NCI-H2081 treated with DMSO at 0.1 percent for 48 hours (cell line): Measurements from ENCODE around the gene LPP.

ENCODE experiments used
- DNase-seq: peaks from one replicate; lab custom pipeline; 2025; lab: John Stamatoyannopoulos, UW

The LPP gene

DNA sequence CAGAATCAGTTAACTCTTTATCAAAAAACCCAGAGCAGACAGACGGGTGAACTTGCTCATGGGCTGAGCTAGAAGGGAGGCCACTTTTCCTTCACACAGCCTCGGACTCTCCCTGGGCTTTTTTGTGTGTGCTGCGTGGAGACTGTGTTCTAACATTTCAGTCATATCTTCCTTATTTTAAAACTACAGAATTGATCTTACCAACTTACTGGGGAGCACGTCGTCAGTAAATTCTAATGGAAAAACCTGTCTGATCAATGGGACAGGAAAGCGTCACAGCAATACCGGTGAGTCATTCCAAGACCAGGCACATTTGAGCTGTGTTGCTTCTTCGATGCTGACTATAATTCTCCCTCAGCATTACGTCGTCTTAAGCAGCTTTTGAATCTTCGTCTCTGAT, 145.1 kb downstream of the LPP start:
- DNase-seq: no peak

DNA sequence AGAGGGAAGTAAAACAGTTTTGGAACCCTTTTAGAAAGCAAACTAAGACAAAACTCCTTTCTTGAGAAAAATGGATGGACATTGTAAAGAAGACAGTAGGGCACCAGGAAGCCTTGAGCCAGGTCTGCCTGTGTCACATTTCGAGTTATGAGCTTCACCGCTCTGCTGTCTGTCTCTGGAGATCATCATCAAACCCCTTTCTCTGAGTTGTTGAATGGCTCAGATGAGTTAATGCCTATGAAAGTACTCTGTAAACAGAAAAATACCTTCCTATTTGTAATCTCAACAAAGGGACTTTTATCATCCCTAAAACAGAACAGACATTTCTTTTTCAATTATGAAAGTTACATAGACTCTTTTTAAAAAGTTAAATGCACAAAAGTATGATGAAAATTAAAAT, 145.8 kb downstream of the LPP start:
- no peak for DNase-seq

DNA sequence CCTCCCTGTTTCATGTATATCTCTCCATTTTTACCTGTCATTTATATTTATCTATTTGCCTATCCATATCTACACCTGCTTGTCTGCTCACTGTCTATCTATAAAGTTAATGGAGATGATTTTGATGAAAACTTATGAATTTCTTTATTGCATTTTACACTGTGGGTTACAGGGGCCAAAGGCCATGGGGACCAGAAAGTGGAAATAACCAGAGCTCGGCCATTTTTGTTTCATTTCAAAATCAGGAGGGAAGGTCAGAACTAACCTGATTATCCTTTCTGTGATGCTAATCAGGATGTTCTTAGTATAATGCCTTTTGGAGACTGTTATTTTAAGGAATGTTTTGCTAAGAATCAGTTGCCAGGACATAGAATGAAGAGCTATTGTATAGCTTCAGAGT, 147.2 kb downstream of the LPP start:
- DNase-seq: no peak

DNA sequence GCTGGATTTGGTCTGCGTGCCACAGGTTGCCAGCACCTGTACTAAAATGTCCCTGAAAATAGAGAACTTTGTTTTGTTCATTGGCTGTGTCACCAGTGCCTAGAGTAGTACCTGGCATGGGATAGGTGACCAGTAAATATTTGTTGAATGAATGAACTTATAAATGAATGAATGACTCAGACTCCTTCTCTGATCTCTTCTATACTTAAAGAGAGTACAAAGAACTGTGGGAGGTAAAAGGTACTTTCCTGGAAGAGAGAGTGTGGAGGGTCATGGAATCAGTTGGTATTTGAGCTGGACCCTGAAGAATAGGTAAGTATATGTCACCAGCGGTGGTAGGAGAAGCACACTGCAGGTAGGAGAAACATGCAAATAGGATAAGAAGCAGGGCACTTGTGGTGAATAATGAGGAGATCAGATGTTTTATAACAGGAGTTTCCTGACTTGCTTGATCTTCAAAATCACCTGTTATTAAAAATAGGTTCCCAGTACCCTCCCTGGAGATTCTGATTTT, 149.4 kb downstream of the LPP start:
- no peak for DNase-seq

DNA sequence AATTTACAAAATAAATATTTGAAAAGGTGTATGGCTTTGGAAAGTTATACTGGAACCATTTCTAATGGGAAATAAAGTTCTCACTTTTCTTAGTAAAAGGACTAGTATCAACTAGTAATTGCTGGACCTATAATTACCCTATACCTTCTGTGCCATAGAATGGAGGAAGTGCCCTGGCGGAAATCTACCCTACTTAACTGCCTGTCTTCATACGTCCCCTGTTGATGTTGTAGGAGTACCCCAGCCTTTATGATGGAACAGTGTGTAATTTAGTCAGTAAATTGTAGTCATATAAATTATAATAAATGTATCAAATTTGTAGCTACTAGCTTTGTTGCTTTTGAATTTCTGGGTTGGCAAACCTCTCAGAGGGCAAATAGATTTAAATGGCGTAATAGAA, 149.9 kb downstream of the LPP start:
- DNase-seq: peak; percentile 60

DNA sequence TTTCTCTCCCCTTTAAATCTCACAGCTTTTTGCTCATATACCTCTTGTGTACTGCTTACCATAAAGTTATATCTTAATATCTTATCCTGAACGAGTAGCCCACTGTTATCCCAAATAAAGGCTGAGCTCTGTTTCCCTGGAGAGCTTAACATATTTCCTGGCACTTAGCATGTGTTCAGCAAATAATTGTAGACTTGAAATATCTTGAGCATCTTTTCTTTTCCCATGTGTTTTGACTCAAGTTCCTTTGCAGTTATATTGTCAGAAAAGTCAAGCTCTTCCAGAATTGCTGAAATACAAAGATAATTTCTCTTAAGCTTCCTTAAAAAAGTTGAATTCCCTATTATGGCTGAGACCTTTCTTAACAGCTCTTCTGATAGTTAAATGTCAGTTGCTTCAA, 150.5 kb downstream of the LPP start:
- DNase-seq: no peak

DNA sequence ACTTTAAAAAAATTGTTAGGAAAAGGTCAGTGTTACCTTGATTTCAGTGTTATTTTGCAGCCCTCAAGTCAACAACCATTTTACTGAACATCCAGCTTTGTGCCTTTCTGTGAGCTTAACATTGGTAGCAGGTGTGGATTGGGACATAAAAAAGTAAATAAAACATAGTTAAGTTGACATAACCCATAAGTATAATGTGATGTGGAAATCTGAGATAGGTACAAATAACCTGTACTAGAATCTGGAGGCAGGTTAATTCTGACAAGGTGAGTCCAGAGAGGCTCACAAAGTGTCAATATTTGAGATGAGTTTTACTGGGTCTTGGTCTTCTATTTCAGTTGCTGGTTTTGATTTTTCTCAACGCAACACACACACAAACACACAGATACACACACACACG, 151.3 kb downstream of the LPP start:
- no peak for DNase-seq

DNA sequence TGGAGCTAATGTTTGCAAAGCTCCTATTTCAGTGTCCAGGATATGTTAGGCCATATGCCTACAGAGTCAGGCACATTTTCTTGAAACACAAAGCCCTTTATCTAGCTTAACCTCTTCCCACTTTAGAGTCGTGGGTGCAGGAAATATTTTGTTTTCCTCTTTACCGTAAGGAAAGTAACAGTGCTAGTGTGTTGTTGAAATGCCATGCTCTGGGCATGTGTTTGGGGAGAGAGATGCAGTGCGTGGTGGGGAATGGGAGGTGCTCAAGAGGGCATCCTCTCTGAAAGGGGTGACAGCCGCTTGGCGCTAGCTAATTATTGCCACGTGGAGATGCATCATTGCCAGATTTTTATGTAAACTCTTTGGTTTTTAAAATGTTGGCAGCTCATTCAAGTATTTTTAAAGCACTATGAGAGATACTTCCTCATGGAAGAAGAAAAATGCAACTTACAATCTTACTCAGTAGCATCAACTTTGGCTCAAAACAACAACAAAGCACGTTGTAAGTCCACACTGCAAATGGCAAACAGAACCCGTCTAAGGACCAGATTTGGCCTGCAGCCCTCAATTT, 152.6 kb downstream of the LPP start:
- DNase-seq: no peak

DNA sequence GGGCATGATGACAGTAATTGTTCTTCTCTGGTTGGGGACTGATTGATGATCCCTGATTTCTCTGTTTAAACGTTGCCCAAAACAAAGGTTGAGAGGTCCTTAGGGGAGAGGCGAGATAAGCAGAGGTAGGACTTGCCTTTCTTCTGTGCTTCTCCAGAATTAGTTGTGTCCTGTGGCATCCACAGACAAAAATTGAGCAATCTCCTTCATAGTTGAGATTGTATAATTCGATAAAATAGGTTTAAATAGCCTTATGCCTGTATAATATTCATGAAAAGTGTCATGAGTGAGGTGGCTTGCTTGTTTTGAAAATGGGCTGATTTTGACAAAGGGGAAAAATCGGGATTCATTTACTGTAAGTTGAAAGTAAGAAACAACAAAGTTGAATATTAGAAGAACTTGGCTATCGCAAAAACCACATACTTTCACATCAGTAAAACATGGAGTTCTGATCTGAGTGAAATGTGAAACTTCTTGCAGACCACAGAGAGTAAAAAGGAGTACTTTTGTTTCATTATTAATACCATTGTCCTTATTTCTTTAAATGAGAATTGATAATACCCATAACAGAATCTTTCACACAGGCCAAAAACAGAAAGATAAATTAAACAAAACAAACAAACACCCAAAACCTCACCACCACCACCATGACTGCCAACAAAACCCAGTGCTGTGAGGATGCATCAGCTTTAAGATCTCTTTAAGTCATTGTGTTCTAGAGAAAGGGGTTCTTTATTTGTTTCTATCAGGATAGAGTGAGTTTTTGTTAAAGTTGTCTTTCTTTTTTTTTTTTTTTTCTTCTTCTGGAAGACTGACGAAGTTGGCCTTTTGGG, 155.7 kb downstream of the LPP start:
- no peak for DNase-seq

DNA sequence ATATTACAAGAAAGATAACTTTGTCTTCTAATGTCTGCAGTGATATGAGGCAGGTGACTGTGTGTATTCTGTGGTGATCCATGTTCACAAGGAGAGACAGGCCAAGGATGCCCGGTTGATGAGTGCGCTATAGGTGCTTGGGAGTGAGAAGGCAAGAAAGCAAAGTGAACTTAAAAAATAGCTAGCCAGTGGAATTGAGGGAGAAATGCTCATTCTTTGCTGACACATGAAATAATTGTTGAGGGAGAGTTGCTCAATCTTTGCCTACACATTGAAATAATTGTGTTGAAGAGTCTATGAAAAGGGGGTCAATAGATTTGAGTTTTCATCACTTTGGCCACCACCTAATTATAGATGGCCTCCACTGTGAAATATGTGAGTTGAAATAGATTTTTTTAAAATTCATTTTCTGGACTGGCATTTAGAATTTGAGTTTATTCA, 156.3 kb downstream of the LPP start:
- DNase-seq: no peak

DNA sequence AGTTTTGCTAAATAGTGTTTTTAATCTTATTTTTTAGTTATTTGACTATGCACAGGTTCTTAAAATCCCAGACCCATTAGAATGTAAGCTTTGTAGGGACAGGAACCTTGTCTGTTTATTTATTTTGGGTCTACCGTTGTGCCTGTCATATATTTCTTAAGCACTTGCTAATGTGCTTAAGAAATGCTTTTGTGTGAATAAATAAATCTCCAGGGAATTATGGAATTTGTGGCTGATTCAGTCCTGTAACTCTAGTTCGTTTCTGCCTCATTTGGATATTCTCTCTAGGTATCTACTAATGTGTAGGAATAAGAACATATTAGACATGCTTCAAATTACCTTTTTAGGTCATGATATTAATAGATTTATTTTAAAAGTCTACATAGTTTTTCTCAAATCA, 161.6 kb downstream of the LPP start:
- no peak for DNase-seq

DNA sequence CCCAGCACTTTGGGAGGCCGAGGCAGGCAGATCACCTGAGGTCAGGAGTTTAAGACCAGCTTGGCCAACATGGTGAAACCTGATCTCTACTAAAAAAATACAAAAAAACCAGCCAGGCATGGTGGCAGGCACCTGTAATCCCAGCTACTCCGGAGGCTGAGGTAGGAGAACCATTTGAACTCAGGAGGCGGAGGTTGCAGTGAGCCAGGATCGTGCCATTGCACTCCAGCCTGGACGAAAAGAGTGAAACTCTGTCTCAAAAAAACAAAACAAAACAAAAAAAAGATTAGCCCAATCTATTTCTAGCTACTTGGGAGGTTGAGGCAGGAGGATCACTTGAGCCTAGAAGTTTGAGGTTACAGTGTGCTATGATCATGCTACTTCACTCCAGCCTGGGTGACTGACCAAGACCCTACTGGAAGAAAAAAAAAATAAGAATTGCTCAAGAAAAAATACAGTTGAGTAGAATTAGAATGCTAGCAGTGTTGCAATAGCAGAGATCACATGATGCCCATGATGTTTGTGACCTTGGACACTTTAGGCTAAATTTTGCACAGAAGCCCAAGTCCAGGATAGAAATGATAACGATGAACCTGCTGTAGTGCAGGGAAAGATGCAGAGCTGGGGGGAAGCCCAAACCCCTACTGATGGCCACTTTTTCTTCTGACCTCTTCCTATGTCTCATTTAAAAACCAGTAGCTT, 162.2 kb downstream of the LPP start:
- no peak for DNase-seq

DNA sequence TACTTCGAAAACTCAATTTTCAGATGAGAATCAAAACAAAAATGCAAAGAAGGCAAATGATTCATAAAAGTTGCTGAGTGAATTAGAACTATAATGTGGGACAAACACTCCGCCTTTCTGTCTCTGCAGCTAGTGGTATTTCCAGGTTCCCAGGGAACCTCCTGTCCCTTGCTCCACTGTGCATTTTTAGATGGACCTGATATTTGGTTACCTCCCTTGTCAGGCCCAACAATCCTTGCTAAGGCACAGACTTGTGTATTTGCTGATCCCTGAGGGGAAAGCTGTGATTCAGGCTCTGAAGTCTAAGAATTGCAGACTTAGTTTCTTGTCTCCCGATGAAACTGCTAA, 162.7 kb downstream of the LPP start:
- no peak for DNase-seq

DNA sequence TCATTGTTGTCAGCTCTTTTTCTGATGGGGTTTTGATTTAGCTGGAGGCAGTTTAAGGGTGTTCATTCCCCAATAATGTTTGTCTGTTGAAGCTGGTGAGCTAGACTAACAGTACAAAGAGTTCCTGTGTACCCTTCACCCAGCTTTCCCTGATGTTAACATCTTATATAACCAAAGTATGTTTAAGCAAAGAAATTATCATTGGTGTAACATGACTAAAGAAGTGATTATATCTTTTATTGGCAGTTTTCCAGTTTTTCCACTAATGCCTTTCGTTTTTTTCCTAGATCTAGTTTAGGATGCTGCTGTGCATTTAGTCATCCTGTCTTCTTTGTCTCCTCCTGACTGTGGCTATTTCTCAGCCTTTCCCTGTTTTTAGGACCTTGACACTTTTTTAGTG, 165.6 kb downstream of the LPP start:
- DNase-seq: no peak

DNA sequence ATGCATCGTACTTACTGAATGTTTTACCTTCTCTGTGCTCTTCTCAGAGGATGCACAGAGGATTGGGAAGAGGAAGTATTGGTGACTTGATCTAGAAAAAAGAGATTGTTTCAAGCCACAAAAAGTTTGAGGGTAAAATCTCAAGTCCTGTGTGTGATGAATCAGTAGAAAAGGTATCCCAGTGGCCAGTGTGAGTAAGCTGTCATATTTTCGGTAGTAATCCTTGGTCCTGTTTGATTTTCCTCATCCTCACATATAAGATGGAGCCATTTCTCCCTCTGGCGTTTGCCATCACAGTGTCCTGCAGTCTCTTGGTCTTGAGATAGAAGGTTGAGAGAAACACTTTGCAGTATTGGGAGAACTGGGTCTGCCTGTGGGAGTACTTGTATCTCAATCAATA, 166.8 kb downstream of the LPP start:
- no peak for DNase-seq

DNA sequence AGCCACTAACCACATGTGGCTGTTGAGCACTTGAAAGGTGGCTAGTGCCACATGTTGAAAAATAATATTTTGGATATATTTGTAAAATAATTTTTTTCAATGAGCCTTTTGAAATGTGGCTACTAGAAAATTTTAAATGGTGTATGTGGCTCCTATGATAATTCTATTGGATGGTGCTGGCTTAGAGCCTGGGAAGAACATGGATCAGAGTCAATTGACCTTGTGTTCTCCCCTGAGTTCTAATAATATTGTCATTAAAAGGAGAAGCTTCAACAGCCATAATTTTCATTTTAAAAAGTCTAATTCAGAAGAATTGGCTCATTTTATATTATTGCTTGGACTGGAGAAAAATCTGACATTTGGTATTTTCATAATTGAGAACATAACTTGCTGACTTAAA, 167.3 kb downstream of the LPP start:
- no peak for DNase-seq

DNA sequence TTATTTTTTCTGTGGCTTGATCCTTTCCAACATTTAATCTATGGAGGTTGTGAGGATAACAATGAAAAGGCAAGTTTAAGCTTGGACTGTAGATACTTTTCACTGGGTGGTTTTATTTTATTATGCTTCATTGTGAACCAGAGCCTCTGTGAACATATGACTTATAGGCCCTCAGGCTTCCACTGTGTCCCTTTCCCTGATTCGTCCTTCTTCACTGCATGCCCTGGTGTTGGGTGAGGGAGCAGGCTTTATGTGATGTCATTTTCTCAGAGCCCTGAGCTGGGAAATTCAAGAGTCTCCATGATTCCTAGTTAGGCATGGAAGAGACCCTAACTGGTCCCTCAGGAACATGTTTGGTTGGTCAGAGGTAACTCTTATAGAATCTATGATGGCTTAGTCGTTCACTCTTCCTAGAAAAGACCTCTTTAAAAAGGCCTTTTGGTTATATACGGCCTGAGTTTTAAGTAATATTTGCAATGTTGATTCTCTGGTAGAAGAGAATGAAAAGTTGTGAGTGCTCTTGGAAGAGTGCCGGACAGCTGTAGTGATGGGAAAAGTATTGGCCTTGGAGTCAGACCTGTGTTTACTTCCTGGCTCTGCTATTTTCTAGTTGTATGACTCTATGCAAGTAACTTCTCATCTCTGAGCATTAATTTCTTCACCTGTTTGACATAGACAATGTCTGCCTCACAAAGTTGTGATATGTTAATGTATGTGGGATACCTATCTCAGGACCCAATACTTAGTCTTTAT, 168.4 kb downstream of the LPP start:
- DNase-seq: no peak

DNA sequence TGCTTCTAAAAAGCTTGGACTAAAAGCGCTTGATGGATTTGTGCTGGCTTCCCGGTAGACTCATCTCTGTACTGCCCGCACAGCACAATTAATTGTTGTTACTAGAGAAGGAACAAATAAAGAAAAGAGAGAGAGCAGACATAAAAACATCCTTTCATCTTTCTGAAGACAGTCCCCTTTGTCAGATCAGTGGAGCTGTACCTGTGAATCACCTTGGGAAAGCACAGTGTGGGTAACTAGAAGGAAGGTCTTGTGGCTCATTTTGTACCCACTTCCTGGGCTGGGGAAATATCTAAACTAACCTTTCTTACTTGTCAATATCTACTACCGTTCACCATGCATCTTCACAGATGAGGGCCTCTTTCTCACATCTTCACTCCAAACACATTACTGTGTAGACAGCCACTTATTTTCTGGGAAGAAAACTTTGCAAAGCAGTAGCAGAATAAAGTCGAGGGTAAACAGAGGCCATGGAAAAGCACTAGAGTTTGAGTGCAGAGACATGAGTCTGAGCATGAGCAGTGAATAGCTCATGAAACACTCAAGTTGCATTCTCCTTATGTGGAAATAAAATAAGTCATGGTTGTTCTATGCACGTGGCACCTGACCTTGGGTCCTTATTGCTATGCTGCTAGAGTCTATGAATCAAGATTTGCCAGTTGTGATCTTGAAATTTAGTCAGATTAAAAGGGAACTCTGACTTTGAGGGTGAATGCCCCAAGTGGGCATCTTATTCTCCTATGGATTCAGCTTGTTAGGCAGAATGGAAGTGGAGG, 169.3 kb downstream of the LPP start:
- DNase-seq: no peak

DNA sequence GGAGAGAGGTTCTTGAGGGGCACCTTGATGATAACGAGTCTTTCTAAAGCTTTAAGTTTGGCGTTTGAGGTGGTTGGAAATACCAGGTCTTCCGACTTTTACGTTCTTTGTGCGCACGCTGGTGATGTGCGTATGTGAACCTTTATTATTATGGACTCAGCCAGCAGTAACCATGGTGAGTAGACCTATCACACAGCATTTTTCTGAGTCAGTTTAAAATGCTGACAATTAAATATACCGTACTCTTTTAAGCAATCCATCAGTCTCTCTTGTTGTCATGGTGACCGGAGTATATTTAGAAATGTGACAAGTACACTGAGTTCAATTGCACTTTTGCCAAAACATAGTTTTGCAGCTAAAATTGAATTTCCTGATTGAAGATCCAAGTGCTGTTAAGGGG, 172.2 kb downstream of the LPP start:
- DNase-seq: no peak

DNA sequence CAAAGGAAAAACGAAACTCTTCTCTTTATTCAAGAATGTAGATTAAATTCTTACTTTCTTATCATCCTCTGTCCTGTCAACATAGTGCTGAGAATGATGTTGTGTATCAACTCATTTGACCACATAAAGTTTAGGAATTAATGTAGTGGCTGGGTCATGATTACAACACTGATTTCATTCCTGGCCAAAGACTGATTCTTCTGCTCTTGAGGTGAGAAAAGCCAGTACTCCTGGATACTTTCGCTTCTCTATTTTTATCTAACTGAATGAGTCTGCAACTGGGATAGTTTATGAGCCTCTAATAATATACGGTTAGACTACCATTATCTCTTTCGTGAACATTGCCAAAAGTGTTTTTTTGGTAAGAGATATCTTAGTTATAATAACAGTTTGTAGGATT, 173.0 kb downstream of the LPP start:
- DNase-seq: no peak

DNA sequence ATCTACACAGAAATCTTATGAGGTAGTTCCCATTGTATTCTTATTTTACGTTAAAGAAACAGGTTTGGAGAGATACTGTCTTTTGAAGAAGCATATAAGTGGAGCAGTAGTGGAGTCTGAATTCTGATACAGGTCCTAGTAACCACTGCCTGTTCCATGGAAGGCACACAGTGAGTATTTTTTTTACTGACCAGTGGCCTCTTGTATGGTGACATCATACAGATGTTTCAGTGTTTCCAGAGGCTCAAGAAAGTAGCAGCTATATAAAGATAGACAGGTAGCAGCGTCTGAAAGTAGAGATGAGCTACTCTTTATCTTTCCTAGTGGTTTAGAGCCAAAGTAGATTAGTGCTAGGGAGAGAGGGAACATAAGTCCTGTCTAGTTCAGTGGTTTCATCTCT, 173.5 kb downstream of the LPP start:
- DNase-seq: no peak

DNA sequence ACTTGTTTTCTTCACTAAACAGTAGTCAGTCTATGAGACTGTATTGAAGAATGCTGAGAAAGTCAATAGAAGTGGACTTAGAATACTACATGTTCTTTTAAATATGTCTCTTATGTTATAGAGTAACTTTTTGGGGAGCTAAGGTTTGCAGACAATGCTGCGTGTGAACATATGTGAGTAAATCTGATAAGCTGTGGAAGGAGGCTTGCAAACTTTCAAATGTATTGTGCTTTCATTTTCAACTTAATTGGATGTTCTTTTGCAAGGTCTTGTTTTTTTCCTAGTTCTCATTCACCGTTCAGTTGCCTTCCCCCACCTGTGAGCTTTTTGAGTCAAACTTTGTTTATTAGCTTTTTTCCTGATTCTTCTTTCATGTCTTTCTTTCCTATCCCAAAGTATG, 176.2 kb downstream of the LPP start:
- no peak for DNase-seq
